ENCODE measurements around the gene UNKL.

Gene UNKL

DNA sequence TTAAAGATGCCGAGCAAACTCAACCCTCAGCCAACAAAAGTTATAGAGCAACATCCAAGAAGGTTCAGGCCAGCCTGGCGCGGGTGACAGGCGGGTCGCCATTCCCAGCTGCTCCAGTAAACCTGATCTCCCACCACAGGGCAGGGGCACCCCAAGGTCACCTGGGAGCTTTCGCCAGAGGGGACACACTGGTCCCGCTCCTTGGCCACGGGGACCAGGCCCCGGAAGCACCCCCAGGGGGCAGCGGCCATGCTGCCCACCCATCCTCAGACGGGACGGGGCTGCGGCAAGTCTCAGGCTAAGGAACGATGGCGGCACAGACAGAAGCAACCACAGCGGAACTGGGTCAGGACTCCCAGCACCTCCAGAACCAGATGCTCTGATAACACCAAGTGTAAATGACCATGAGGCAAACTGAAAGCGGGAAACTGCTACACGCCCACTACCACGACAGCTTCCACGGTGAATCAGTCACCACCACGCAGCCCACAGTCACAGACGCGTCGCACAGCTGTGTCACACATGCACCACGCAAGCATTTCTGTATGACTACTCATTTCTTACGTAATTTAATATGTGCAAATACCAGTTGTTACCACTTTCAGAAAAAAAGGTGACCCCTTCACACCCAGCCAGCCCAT lies 44.0 kb upstream of the UNKL start:
- TF ChIP-seq, protein P1, sequence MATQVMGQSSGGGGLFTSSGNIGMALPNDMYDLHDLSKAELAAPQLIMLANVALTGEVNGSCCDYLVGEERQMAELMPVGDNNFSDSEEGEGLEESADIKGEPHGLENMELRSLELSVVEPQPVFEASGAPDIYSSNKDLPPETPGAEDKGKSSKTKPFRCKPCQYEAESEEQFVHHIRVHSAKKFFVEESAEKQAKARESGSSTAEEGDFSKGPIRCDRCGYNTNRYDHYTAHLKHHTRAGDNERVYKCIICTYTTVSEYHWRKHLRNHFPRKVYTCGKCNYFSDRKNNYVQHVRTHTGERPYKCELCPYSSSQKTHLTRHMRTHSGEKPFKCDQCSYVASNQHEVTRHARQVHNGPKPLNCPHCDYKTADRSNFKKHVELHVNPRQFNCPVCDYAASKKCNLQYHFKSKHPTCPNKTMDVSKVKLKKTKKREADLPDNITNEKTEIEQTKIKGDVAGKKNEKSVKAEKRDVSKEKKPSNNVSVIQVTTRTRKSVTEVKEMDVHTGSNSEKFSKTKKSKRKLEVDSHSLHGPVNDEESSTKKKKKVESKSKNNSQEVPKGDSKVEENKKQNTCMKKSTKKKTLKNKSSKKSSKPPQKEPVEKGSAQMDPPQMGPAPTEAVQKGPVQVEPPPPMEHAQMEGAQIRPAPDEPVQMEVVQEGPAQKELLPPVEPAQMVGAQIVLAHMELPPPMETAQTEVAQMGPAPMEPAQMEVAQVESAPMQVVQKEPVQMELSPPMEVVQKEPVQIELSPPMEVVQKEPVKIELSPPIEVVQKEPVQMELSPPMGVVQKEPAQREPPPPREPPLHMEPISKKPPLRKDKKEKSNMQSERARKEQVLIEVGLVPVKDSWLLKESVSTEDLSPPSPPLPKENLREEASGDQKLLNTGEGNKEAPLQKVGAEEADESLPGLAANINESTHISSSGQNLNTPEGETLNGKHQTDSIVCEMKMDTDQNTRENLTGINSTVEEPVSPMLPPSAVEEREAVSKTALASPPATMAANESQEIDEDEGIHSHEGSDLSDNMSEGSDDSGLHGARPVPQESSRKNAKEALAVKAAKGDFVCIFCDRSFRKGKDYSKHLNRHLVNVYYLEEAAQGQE (IDR thresholded peaks at IDR 0.05; ENCODE audit: low read depth) = no peak
- TF ChIP-seq EP300 (IDR thresholded peaks at IDR 0.05; ENCODE audit: borderline replicate concordance) = no peak
- no peak for TF ChIP-seq RAD21 (IDR thresholded peaks at IDR 0.05; ENCODE audit: low read depth)
- TF ChIP-seq, protein P2, sequence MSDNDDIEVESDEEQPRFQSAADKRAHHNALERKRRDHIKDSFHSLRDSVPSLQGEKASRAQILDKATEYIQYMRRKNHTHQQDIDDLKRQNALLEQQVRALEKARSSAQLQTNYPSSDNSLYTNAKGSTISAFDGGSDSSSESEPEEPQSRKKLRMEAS (IDR thresholded peaks at IDR 0.05) = no peak
- TF ChIP-seq CEBPB (IDR thresholded peaks at IDR 0.05) = no peak
- TF ChIP-seq TCF12 (IDR thresholded peaks at IDR 0.05; ENCODE audit: low read depth) = no peak
- TF ChIP-seq TEAD4 (IDR thresholded peaks at IDR 0.05) = no peak
- TF ChIP-seq TAF1 (IDR thresholded peaks at IDR 0.05; ENCODE audit: low read depth) = no peak
- TF ChIP-seq FOXM1 (IDR thresholded peaks at IDR 0.05; ENCODE audit: borderline replicate concordance, low read depth) = no peak
- TF ChIP-seq YY1 (IDR thresholded peaks at IDR 0.05; ENCODE audit: low read depth) = no peak
- TF ChIP-seq, protein P3, sequence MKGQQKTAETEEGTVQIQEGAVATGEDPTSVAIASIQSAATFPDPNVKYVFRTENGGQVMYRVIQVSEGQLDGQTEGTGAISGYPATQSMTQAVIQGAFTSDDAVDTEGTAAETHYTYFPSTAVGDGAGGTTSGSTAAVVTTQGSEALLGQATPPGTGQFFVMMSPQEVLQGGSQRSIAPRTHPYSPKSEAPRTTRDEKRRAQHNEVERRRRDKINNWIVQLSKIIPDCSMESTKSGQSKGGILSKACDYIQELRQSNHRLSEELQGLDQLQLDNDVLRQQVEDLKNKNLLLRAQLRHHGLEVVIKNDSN (IDR thresholded peaks at IDR 0.05) = no peak
- TF ChIP-seq EGR1 (IDR thresholded peaks at IDR 0.05) = no peak
- TF ChIP-seq CREB1 (IDR thresholded peaks at IDR 0.05; ENCODE audit: low read depth) = no peak
- no peak for TF ChIP-seq NFIC (IDR thresholded peaks at IDR 0.05)

DNA sequence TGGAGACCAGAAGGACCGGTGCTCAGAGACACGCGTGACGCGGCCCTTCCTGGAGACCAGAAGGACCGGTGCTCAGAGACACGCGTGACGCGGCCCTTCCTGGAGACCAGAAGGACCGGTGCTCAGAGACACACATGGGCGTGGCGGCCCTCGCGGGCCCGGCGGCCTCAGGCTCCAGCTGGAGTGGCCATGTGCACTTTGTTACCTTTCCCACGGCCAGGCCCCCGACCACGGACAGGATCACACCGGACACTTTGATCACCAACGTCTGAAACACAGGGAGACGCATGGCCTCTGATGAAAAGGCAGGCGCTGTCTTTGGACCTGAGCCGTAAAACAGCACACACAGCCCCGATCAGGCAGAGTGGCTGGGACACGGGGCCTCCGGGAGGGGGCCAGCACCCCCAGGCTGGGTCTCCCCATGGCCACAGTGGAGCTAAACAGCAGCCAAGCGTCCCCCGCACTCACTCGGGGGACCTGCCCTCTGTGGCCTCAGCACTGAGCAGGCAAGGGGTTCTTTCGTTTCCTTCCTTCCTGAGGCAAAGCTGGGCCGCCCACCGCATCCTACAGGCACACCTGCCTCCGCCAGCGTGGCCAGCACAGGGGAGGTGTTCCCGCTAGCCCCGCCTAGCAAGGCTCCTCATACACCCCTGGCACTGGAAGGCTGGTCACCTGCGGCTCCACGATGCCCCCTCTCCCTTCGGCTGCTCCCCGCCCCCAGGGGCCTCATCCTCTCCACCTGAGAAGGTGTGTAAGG lies 43.2 kb upstream of the UNKL start:
- TF ChIP-seq TCF12 (IDR thresholded peaks at IDR 0.05; ENCODE audit: low read depth) = no peak
- TF ChIP-seq NFIC (IDR thresholded peaks at IDR 0.05) = no peak
- no peak for TF ChIP-seq TEAD4 (IDR thresholded peaks at IDR 0.05)
- TF ChIP-seq ZBTB7A (IDR thresholded peaks at IDR 0.05; ENCODE audit: low read depth) = no peak
- TF ChIP-seq, protein P2 (IDR thresholded peaks at IDR 0.05) = no peak
- TF ChIP-seq YY1 (IDR thresholded peaks at IDR 0.05; ENCODE audit: low read depth) = no peak

DNA sequence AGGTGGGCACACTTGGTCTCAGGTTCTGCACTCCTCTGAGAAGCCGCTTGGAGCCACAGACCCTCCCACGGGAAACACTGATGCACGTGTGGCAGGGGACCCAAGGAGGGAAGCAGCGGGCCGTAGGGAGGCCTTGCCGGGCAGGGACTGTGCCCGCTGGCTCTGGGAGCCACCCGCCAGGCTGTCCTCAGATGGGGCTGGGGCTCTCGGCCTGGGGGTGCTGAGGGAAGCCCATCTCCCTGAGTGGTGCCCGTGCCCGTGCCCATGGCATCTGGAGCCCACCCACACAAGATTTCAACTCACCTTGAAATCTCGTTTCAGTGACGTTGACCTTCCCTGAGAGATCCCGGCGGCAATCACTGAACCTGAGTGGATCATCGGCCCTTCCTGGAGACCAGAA lies 42.4 kb upstream of the UNKL start:
- TF ChIP-seq EGR1 (IDR thresholded peaks at IDR 0.05) = no peak
- TF ChIP-seq TCF12 (IDR thresholded peaks at IDR 0.05; ENCODE audit: low read depth) = no peak
- no peak for TF ChIP-seq YY1 (IDR thresholded peaks at IDR 0.05; ENCODE audit: low read depth)
- TF ChIP-seq ZBTB7A (IDR thresholded peaks at IDR 0.05; ENCODE audit: low read depth) = no peak
- TF ChIP-seq, protein P3 (IDR thresholded peaks at IDR 0.05) = no peak
- TF ChIP-seq RAD21 (IDR thresholded peaks at IDR 0.05; ENCODE audit: low read depth) = no peak
- no peak for TF ChIP-seq NFIC (IDR thresholded peaks at IDR 0.05)
- TF ChIP-seq CEBPB (IDR thresholded peaks at IDR 0.05) = no peak
- TF ChIP-seq, protein P2 (IDR thresholded peaks at IDR 0.05) = no peak

DNA sequence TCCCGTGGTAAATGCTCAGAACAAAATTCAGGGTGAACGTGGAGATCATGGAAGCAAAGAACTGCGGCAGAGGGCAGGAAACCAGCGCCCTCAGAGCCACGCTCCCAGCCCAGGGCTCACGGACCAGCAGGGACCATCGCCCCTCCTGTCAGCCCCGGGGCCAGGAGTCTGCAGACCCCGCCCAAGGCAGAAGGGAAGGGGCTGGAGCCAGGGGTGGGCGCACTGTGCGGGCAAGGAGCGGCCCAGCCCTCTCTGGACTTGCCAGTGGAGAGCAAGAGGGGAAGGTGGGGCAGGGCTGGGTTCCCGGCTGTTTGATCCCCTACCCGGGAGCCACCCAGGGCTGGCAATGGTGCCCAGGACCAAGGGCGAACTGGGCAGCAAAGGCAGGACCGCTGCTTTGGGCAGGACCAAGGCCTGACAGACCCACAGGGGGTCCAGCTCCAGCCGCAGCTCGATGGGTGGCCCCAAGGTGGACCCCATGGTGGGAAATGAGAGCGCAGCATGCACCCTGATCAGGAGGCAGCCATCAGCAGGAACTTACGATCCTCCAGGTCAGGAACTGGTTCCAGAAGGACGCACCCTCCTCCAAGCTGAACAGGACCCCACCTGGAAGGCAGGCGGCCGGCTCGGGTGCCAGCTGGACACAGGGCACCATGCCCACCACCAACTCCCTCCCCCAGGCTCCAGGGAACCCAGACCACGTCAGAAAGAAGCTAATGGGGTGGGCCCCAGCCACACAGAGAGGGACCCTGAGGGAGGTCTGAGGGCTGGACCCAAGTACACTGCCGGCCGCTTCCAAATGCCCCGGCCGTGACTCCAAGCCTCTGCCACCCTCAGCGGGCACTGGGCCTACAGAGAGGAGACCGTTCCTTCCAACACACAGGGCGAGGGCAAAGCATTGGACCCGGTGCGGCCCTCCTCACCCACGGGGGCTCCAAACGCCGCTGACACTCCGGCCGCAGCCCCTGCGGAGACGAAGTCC lies 41.0 kb upstream of the UNKL start:
- TF ChIP-seq YY1 (IDR thresholded peaks at IDR 0.05; ENCODE audit: low read depth) (no peak), ZBTB7A (IDR thresholded peaks at IDR 0.05; ENCODE audit: low read depth) (no peak)
- TF ChIP-seq, protein P3 (IDR thresholded peaks at IDR 0.05) = no peak
- TF ChIP-seq, protein P2 (IDR thresholded peaks at IDR 0.05) = no peak

DNA sequence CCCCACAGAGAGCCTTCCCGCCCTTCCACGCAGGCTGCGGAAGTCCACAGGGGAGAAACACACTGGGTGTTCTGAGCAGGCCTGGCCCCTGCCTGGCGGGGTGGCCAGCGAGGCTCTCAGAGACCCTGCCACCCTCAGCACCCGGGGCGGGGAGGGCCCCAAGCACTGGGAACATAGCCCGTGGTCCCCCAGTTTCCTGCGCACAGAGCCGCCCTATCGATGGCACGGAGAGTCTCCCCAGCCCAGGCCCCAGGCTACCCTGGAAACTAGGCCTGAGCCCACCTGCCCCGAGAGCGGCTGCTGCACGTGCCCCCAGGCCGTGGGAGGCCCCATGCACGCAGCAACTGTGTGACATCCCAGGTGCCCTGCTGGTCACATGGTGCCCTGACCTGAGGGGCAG lies 40.1 kb upstream of the UNKL start:
- TF ChIP-seq TAF1 (IDR thresholded peaks at IDR 0.05; ENCODE audit: low read depth) (no peak), RAD21 (IDR thresholded peaks at IDR 0.05; ENCODE audit: low read depth) (no peak), CREB1 (IDR thresholded peaks at IDR 0.05; ENCODE audit: low read depth) (no peak), EGR1 (IDR thresholded peaks at IDR 0.05) (no peak), TCF12 (IDR thresholded peaks at IDR 0.05; ENCODE audit: low read depth) (no peak), ZBTB7A (IDR thresholded peaks at IDR 0.05; ENCODE audit: low read depth) (no peak), NFIC (IDR thresholded peaks at IDR 0.05) (no peak), YY1 (IDR thresholded peaks at IDR 0.05; ENCODE audit: low read depth) (no peak)
- TF ChIP-seq, protein P3 (IDR thresholded peaks at IDR 0.05) = no peak

Measured in Ishikawa (cell line).